Activated T-helper 1 cell treated with Interleukin-2 at 50 U/mL for 16 hours (primary cell): Measurements from ENCODE around the gene STYXL1.
"Not testable (repeated sequence)": the region's sequence is repeated elsewhere in the genome, so short reads cannot be mapped to it uniquely, and the experiment has no call there.

Experiments
- DNase-seq: peaks from one replicate; pipeline ENCODE4 v3.0.0-alpha.2; 2020; ENCODE audit warnings: low read depth

The STYXL1 gene

DNA sequence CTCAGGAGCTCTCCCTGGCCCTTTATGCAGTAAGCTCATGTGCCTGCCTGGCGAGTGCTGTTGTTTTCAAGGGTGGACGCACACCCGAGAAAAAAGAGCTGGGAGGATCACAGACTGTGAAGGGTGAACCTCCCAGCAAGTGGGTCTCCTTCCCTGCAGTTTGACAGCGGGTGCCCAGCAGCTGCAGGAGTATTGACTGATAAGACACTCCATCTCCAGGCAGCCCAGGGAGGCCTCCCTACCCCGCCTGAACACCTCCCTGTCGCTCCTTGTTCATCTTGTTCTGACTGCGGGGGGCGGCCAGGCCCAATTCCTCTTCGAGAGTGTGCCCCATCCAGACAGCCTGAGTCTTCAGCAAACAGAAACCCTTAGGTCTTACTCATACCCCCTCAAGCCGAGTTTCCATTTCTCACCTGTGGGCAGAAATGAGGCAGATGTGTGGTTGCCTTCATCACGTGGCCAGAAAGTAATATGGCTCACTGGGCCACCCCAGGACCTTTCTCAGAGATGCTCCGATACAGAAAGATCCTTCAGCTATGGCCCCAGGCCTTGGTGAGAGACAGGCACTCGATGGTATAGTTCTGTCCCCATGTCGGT lies 17.3 kb upstream of the STYXL1 start:
- DNase-seq = no peak

DNA sequence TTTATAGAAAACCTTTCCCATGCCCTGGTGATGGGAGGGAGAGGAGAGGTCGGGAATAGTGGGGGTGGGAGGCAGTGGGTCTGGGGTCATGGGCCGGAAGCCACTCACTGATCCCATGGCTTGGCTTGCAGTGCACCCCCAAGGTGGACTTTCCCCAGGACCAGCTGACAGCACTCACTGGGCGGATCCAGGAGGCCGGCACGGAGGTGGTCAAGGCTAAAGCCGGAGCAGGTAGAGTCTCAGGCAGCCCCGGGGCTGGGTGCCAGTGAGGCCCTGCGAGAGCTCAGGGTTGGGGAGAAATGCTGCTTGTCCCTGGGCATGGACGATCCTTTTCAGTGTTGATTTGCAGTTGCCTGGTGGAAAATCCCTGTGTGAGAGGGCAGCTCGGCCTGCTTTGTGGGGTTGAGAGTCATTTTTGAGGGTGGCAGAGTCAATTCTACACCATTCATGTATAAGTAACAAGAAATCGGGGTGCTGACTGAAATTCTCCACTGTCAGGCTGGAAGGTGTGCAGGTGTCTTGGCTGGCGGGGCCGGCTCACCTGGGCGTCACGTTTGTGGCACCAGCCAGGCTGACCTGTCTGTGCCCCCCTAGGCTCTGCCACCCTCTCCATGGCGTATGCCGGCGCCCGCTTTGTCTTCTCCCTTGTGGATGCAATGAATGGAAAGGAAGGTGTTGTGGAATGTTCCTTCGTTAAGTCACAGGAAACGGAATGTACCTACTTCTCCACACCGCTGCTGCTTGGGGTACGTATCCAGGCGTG lies 16.6 kb upstream of the STYXL1 start:
- DNase-seq = no peak

DNA sequence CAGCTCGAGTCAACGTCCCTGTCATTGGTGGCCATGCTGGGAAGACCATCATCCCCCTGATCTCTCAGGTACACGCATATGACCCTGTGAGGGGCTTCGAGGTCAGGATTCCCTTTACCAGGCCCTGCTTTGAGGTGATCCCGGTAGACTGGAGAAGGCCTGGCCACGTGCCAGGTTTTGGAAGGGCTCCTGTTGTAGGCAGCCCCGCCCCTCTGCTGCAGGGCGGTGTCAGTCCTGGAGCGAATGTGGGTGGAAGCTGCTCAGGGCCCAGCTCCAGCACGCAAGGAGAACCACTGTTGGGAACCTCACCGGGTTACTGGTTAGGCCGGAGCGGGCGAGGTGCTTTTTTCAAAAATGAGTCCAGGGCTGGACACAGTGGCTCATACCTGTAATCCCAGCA lies 15.7 kb upstream of the STYXL1 start:
- no peak for DNase-seq

DNA sequence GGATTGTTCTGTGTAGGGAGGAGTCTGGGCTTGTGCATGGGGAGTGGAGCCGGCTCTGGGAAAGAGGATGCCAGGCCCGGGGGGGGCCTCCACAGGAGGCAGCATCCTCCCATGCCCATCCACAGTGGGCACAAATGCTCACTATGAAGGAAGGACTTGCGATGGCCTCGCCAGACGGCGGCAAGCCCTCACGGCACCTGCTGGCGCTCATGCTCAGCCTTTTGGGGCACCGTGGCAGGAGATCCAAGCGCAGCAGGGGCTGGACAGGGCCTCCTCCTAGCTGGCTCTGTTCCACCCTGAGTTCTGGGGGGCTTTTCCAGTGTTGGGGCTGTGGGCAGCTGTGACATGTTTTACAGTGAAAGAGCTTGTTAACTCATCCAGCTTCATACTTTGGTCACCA lies 15.3 kb upstream of the STYXL1 start:
- no peak for DNase-seq

DNA sequence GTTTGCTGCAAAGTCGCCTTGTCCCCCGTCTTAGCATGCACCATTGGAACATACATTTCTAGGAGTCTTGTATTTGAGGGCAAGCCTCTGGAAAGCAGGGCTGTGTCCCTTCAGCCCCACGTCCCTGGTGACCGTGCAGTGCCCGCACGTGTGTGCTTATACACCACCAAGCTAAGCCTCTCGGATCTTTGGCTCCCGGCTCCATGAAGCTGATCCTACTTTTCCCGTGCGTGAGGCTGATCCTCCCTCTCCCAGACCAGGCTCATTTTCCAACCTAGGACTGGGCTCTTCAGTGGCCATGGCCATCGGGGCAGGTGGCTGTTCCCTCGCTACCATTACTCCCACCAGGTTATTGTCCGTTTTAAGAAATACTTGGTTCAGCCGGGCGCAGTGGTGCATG lies 14.5 kb upstream of the STYXL1 start:
- no peak for DNase-seq

DNA sequence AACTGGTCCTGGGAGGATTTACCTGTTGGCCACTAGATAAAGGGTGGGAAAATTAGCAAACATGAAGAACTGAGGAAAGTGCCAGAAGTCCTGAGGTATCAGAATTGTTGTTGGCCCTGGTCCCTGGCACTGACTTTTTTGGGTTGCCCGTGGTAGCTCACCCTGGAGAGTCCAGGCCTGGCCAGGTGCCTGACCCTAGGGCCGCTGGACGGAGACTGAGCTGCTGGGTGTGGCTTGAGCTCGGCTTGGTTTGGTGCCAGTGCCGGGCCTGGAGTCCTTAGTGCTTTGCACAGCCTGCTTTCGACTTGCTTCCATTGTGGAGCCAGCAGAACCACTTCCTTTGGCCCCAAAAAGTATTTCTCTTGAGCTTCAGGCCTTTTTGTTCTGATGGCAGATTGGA lies 13.0 kb upstream of the STYXL1 start:
- DNase-seq = no peak

DNA sequence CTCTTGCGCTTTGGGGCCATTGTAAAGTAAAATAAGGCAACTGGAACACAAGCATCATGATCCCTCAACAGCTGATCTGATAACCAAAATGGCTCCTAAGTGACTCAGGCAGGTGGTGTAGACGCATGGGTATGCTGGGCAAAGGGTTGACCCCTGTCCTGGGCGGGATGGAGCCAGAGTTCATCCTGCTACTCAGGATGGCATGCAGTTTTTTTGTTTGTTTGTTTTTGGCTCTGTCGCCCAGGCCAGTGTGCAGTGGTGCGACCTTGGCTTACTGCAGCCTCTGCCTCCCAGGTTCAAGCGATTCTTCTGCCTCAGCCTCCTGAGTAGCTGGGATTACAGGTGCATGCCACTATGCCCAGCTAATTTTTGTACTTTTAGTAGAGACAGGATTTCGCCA lies 10.9 kb upstream of the STYXL1 start:
- DNase-seq = not testable (repeated sequence)

DNA sequence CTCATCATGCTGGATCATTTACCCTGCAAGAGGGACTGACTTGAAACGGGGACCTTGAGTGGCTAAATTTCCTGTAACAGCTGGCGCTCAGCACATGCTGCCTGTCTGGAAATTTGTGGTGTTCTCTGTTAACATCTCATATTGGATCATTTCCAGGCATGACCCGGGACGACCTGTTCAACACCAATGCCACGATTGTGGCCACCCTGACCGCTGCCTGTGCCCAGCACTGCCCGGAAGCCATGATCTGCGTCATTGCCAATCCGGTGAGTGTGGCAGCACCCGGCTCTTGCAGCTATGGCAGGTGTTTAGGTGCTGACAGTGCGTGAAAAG lies 10.0 kb upstream of the STYXL1 start:
- no peak for DNase-seq

DNA sequence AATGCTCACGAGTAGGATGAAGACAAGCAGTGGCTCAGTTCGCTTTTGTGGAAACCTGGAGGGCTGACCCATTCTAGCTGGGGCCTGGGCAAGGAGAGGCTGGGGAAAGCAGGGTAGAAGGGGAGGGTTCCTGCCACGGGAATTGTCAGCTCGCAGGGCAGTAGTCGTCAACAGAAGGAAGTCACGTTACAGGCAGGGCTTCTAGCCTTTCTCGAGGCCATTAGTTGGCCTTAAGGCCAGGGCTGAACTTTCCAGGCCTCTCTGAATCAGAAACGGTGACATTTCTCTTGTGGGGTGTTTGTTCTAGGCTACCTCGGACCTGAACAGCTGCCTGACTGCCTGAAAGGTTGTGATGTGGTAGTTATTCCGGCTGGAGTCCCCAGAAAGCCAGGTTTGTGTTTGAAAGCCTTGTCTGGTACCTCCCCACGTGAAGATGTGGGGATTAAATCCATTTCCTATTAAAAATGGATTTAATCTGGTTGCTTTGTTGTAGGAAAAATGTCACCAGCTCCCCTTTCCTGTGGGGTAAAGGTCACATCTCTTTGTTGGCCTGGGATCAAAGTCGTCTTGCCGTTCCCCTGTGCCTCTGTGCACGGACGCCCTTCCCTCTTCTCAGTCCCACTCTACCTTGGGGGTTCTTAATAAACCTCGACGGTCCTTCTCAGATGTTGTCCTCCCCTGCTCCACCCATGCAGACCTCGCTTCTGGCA lies 9.5 kb upstream of the STYXL1 start:
- DNase-seq = no peak

DNA sequence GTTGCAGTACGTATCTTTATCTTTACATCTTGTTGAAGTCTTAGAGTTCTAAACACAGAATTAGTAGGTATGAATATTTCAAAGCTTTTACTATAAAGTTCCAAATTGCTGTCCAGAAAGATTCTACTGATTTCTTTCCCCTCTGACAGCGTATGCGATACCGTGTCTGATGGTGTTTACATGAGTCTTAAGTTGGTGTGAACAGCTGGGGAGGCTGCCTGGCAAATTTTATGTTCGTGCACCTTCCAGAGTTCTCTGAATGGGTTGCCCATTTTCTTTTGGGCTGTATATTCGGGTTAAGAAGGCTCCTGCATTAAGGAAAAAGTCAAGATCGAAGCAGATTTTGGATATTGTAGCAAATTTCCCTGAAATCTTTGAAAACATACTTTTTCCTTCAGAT lies 8.4 kb upstream of the STYXL1 start:
- no peak for DNase-seq

DNA sequence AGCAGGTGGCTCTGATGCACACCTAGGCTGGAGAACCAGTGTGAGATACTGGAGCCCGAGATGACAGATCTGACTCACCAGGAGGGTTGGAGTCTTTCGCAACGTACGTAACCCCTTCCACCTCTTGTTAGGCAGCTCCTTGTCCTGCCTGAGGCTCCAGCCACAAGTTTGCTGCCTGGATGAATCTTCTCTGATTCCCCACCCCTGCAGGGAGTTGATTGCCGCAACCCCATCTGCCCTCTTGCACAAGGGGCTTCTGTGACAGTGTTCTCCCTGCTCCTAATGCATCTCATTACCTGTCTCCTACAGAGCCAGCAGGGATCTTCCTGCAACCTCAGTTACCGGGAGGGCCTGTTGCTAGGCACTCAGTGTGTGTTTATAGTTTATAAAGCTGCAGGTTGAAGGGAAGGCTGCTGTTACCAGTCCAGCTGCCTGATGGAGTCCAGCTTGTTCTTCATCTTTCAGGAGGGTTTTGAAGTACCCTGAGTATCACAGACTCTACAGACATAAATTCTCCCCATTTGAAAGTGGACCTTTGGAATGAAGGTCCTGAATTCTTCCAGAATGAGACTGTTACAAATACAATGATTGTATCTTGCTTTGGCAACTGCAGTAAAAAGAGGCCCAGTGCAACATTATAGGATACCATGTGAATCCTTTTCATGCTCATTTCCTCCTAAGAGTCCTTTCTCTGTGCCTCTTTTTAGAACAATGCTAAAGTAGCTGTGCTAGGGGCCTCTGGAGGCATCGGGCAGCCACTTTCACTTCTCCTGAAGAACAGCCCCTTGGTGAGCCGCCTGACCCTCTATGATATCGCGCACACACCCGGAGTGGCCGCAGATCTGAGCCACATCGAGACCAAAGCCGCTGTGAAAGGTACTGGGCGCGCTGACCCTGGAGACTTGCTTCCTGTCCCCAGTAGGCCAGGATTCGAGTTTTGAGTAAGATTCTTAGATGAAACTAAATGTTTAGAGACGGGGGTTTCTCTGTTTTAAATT lies 6.6 kb upstream of the STYXL1 start:
- DNase-seq = no peak

DNA sequence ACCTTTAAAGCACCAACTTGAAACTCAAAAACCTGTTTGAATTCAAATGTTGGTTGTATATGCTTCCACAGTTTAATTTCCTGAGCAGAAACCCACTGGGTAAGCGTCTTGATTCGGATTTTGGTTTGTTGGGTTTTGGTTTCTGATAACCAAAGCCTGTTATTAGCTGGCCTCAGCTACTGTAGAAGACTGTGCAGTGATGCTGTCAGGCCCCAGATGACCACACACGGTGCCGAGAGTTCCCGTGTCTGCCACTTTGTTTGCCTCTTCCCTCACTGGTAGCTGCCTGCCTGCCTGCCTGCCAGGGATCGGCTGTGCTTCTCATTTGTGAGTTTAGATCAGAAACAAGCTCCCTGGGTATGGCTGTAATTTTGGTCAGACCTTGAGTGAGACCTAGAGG lies 5.7 kb upstream of the STYXL1 start:
- DNase-seq = no peak

DNA sequence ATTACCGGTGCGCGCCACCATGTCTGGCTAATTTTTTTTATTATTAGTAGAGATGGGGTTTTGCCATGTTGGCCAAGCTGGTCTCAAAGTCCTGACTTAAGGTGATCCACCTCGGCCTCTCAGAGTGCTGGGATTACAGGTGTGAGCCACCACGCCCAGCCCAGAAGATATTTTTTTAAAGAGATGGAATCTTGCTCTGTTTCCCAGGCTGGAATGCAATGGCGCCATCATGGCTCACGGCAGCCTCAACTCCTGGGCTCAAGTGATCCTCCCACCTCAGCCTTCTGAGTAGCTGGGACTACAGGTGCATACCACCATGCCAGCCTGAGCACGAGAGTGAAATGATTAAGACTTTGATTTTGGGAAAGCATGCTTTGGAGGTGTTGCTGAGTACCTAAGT lies 4.9 kb upstream of the STYXL1 start:
- DNase-seq = not testable (repeated sequence)

DNA sequence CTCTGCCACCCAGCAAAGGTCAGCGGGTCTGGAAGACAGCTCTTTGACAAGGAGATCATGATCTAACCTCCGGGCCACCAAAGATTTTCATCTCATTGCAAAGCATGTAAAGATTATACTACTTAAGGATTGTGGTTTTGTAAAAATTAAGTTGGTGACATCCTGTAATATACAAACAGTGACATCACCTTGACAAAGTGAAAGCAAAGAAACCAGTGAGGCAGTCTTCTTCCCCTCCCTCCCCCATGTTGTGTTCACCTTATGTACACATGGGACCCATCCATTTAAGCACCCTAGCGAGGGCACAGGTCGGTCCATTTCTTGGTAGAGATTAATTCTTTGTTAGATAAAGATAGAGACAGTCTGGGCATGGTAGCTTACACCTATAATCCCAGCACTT lies 4.0 kb upstream of the STYXL1 start:
- no peak for DNase-seq

DNA sequence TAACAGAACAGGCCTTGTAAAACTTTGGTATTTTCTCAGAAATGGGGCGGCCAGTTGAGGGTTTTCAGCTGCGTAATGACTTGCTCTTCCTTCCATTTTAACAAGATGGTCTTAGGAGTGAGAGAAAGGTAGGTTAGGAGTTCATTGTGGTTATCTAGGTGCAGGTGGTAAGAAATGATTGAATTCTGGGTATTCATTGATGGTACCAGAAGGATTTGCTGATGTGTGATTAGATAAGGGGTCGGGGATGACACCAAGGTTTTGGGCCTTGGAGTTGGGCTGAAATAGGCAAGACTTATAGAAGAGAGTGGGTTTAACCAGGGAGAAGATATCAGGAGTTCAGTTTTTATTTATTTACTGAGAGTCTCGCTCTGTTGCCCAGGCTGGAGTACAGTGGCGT lies 2.7 kb upstream of the STYXL1 start:
- DNase-seq = no peak

DNA sequence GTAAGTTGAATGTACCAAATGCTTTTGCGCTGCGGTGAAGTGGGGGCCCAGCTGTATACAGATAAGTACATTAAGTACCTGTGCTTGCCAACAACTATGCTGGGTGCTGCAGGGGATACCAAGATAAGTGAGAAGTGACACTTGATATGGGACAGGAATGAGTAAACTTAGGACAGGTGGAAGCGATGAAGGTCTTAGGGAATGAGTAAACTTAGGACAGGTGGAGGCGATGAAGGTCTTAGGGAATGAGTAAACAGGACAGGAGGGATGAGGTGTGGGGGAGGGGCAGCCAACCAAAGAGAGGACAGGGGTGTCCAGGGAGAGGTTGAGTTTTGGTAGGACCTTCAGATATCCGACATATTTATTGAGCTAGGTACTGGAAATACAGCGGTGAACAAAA lies 1.5 kb upstream of the STYXL1 start:
- no peak for DNase-seq

DNA sequence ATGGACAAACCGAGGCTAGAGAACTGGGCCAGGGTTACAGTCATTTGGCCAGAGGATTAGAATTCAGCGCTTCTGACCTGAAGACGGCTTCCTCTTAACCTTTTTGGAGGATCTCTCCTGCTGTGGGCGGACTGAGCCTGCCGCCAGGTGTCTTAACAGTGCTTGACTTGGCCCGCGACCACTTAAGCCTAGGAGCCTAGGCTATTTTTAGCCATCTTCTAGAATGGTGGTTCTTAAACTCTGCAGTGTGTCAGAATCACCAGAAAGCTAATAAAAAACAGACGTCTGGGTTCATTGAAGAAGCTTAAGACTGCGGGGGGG lies 828 bp upstream of the STYXL1 start:
- no peak for DNase-seq

DNA sequence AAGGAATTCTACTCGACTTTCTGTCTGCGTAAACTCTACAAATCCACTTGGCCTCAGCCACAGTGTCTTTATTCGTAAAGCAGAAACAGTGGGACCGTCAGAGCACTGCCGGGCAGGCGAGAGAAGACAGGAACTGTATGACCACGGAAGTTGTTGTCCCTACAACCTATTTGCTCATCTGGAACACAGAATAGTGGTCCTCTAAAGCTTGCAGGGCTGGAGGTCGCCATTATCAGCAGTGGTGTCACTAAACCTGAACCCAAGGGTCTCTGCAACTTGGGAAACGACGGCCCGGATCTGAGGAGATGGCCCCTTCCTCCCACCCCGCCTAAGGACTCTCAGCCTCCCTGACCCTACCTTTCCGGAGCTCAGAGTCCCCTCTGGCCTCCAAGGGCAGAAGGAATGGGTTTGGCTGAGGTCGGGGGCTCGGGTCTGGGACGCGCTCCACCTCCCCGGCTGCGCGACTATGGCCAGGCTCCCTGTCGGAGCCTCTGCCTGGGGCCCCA lies 442 bp downstream of the STYXL1 start:
- no peak for DNase-seq

DNA sequence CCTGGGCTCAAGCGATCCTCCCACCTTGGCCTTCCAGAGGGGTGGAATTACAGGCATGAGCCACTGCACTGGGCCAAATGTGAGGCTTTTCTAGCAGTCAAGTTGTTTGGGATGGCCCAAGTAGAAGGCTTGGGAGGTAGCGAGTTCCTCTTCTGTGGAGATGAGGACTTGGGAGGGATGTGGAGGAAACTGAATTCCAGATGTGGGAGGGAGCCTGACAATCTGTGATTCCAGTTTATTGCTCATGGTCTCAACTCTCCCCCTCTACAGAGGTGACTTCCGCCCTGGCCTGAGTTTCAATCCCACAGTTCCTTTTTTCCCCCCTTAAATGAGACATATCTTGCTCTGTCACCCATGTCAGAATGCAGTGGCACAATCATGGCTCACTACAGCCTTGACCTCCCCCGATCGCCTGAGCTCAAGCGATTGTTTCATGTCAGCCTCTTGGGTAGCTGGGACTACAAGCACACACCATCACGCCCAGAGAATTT lies 3.4 kb downstream of the STYXL1 start:
- DNase-seq = no peak

DNA sequence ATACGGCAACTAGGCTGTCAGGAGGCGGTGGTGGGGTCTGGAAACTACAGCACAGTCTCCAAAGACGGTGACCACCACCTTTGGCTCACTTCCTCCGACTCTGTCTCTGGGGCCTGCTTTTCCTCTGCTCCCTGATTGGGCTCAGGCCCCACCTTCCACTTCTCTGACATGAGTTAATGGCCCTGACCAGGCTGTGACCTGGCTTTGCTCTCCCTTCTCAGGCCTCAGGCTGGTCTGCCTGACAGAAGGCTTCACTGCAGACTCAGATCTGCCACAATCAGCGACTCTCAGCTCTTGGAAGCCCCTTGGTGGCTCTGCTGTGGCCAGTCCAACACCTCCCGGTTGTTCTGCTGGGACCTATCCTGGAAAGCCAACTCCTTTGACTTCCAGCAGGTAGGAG lies 7.7 kb downstream of the STYXL1 start:
- DNase-seq = no peak

DNA sequence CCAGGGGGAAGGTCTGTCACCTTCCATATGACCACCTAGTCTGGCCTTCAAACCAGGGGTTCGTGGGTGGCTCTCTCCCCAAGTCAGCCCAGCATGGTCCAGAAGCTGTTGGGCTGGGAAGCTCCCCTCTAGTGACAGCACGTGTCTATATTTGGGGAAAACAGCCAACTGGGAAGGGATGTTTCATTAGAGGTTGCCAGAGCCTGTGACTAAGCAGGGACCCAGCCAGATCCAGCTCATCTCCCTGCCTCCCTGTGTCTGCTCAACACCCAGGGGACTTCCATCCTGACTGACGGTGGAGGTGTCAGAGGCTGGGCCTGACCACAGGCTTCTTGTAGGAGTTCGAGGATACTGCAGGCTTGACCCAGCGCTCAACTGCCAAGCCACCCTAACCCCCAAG lies 10.5 kb downstream of the STYXL1 start:
- no peak for DNase-seq

DNA sequence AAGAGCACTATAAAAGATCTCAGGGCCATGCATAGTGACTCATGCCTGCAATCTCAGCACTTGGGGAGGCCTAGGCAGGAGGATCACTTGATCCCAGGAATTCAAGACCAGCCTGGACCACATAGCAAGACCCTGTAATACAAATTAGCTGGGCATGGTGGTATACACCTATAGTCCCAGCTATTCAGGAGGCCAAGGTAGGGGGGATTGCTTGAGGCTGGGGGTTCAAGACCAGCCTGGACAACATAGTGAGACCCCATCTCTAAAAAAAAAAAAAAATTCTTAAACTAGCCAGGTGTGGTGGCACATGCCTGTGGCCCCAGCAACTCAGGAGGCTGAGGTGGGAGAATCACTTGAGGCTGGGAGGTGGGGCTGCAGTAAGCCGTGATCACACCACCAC lies 15.8 kb downstream of the STYXL1 start:
- DNase-seq = no peak
